Loucy (cell line): ENCODE measurements around the gene DES.

Experiments used
- H2AFZ ChIP-seq: fragments of 200-600 bp; sonication (generic); 2 replicates; pipeline ENCODE4 v1.6.0; 2016; ENCODE audit warnings: antibody characterized with exemption, mild to moderate bottlenecking, low read length, moderate library complexity
- H3F3A ChIP-seq: fragments of 200-600 bp; 2 replicates; pipeline ENCODE4 v1.6.0; 2016; ENCODE audit warnings: antibody characterized with exemption, low read depth, mild to moderate bottlenecking
- H3K27me3 ChIP-seq: fragments of 200-600 bp; sonication (generic); 2 replicates; pipeline ENCODE4 v1.6.1; 2014; ENCODE audit warnings: low read length, mild to moderate bottlenecking; ENCODE audit not compliant: insufficient read depth, poor library complexity, severe bottlenecking
- H3K36me3 ChIP-seq: fragments of 200-600 bp; sonication (generic); 2 replicates; pipeline ENCODE4 v1.6.1; 2016; ENCODE audit warnings: low read length; ENCODE audit not compliant: insufficient read depth
- H3K4me1 ChIP-seq: fragments of 200-600 bp; sonication (generic); 2 replicates; pipeline ENCODE4 v1.5.1; 2014; ENCODE audit warnings: low read length, mild to moderate bottlenecking; ENCODE audit not compliant: insufficient read depth, poor library complexity, severe bottlenecking
- H3K4me2 ChIP-seq: fragments of 200-600 bp; sonication (generic); 2 replicates; pipeline ENCODE4 v1.6.0; 2014; ENCODE audit warnings: antibody characterized with exemption, low read length, low read depth, mild to moderate bottlenecking; ENCODE audit not compliant: poor library complexity, severe bottlenecking
- H3K4me3 ChIP-seq: fragments of 200-600 bp; sonication (generic); 2 replicates; pipeline ENCODE4 v1.5.1; 2014; ENCODE audit warnings: low read length, mild to moderate bottlenecking, mixed read lengths; ENCODE audit not compliant: poor library complexity, severe bottlenecking
- H3K79me2 ChIP-seq: fragments of 200-600 bp; sonication (generic); 2 replicates; pipeline ENCODE4 v1.6.1; 2014; ENCODE audit warnings: low read length; ENCODE audit not compliant: insufficient read depth
- H3K9ac ChIP-seq: fragments of 200-600 bp; sonication (generic); 2 replicates; pipeline ENCODE4 v1.6.0; 2014; ENCODE audit warnings: mild to moderate bottlenecking, low read depth, low read length, moderate library complexity; ENCODE audit not compliant: poor library complexity, severe bottlenecking
- H3K9me2 ChIP-seq: fragments of 200-600 bp; sonication (generic); replicated peaks from 2 replicates; pipeline ENCODE4 v1.6.1; 2016; ENCODE audit warnings: low read depth, low read length, mixed read lengths
- H3K9me3 ChIP-seq: fragments of 200-600 bp; sonication (generic); 2 replicates; pipeline ENCODE4 v1.6.1; 2014; ENCODE audit warnings: mild to moderate bottlenecking, antibody characterized with exemption, low read length, low read depth; ENCODE audit not compliant: insufficient read depth
- H4K20me1 ChIP-seq: fragments of 200-600 bp; sonication (generic); 2 replicates; pipeline ENCODE4 v1.6.0; 2014; ENCODE audit warnings: antibody characterized with exemption, low read length, mild to moderate bottlenecking; ENCODE audit not compliant: insufficient read depth, poor library complexity, severe bottlenecking
- CTCF ChIP-seq: fragments of 200-600 bp; sonication (generic); conservative IDR thresholded peaks from 2 replicates; pipeline ENCODE4 v1.5.1; 2014; ENCODE audit warnings: mild to moderate bottlenecking, antibody characterized with exemption, low read length
- EZH2phosphoT487 ChIP-seq: fragments of 200-600 bp; IDR thresholded peaks from 2 replicates; pipeline ENCODE4 v1.6.1; 2018; ENCODE audit warnings: antibody characterized with exemption, mild to moderate bottlenecking, moderate library complexity, borderline replicate concordance

Gene DES

GRCh38 chr2:219408631-219409030 lies 9.5 kb upstream of the DES start:
- Histone ChIP-seq H2AFZ (no peak overlapping the region), H3K36me3 (no peaks in the 10 kb centered on the region), H3K4me3 (no peak overlapping the region), H3K4me2 (no peak overlapping the region), H3K9me3 (no peaks in the 10 kb centered on the region), H3K9me2 (no peaks in the 10 kb centered on the region), H3K79me2 (no peaks in the 10 kb centered on the region), H4K20me1 (no peaks in the 10 kb centered on the region), H3K9ac (no peak overlapping the region), H3F3A (no peaks in the 10 kb centered on the region), H3K27me3 (no peaks in the 10 kb centered on the region), H3K4me1 (no peaks in the 10 kb centered on the region)
- TF ChIP-seq EZH2phosphoT487 (no peak), CTCF (no peak)

- Histone ChIP-seq H3K4me1 (no peaks in the 10 kb centered on the region), H3K36me3 (no peaks in the 10 kb centered on the region), H3K4me3 (no peak overlapping the region), H3K27me3 (no peaks in the 10 kb centered on the region), H3K9ac (no peak overlapping the region), H3F3A (no peaks in the 10 kb centered on the region), H2AFZ (no peak overlapping the region), H3K9me3 (no peaks in the 10 kb centered on the region), H3K79me2 (no peaks in the 10 kb centered on the region), H3K9me2 (no peaks in the 10 kb centered on the region), H3K4me2 (no peak overlapping the region), H4K20me1 (no peaks in the 10 kb centered on the region)
- TF ChIP-seq EZH2phosphoT487, result no peak
- no peak for TF ChIP-seq CTCF
Observed at GRCh38 chr2:219409619-219410018, 8.6 kb upstream of the DES start.

- no peak overlapping the region for H2AFZ ChIP-seq
- TF ChIP-seq EZH2phosphoT487, result no peak
- no peak for TF ChIP-seq CTCF
- H3K27me3 ChIP-seq, result no peaks in the 10 kb centered on the region
- no peak overlapping the region for H3K4me2 ChIP-seq
- no peaks in the 10 kb centered on the region for H4K20me1 ChIP-seq
- no peak overlapping the region for H3K9ac ChIP-seq
- H3K36me3 ChIP-seq, result no peaks in the 10 kb centered on the region
- H3K4me1 ChIP-seq, result no peaks in the 10 kb centered on the region
- H3F3A ChIP-seq, result no peaks in the 10 kb centered on the region
- H3K4me3 ChIP-seq, result no peak overlapping the region
- H3K9me3 ChIP-seq, result no peaks in the 10 kb centered on the region
- no peaks in the 10 kb centered on the region for H3K79me2 ChIP-seq
- no peaks in the 10 kb centered on the region for H3K9me2 ChIP-seq
Observed at GRCh38 chr2:219410390-219410789, 7.8 kb upstream of the DES start.
